Measurements from ENCODE around the gene RCAN2. TPM values are rescaled to one million over a fixed set of nuclear protein-coding genes. Genes with fewer than 3 reads are reported as not detected.

The RCAN2 gene
- total RNA-seq, 4 donors from 2014 or later = 28.7 to 79.1 (median 36.3) TPM

GRCh38 chr6:46505693-46506512 is 14.7 kb upstream of the RCAN2 start:
- no peaks in the 10 kb centered on the region for H3K36me3 ChIP-seq
- H3K4me3 ChIP-seq = no peak overlapping the region
- no peaks in the 10 kb centered on the region for H3K27me3 ChIP-seq
- no peak for TF ChIP-seq POLR2AphosphoS5 (IDR thresholded peaks at IDR 0.05)
- no peak for TF ChIP-seq EP300 (IDR thresholded peaks at IDR 0.05)
- TF ChIP-seq POLR2A (IDR thresholded peaks at IDR 0.05; ENCODE audit: low read depth) = no peak
- TF ChIP-seq CTCF (IDR thresholded peaks at IDR 0.05) = no peak
- WGBS = 82% methylated on average over 7 of the region's 7 CpGs
- DNase-seq (ENCODE audit: extremely low spot score) = no peak
- intact Hi-C loops (cut with DNase I) = no loop called here
- no peaks in the 10 kb centered on the region for H3K9me3 ChIP-seq
- H3K4me1 ChIP-seq = peaks cover 12 to 58% (median 27%) of the 10 kb centered on the region in 4 donors
- H3K27ac ChIP-seq (replicated peaks in 1 of 4) = no peak overlapping the region

GRCh38 chr6:46504242-46504641 is 13.0 kb upstream of the RCAN2 start:
- no peaks in the 10 kb centered on the region for H3K9me3 ChIP-seq
- TF ChIP-seq CTCF (IDR thresholded peaks at IDR 0.05) (no peak), EP300 (IDR thresholded peaks at IDR 0.05) (no peak), POLR2A (IDR thresholded peaks at IDR 0.05; ENCODE audit: low read depth) (no peak), POLR2AphosphoS5 (IDR thresholded peaks at IDR 0.05) (no peak)
- no peak overlapping the region for H3K4me3 ChIP-seq
- H3K27me3 ChIP-seq = no peaks in the 10 kb centered on the region
- peak overlapping the region in 2 of 4 donors; percentile 5 to 6 for H3K27ac ChIP-seq (replicated peaks in 1 of 4)
- no peaks in the 10 kb centered on the region for H3K36me3 ChIP-seq
- H3K4me1 ChIP-seq = peaks cover 0 to 41% (median 14%) of the 10 kb centered on the region in 4 donors
- DNase-seq (ENCODE audit: extremely low spot score) = no peak
- intact Hi-C loops (cut with DNase I) = no loop called here

- Histone ChIP-seq H3K27me3 (no peaks in the 10 kb centered on the region), H3K9me3 (no peaks in the 10 kb centered on the region), H3K27ac (replicated peaks in 1 of 4) (peak overlapping the region; percentile 21 to 69 (median 66)), H3K4me1 (peaks cover 0 to 36% (median 14%) of the 10 kb centered on the region in 4 donors), H3K36me3 (no peaks in the 10 kb centered on the region), H3K4me3 (no peak overlapping the region)
- no peak for TF ChIP-seq CTCF (IDR thresholded peaks at IDR 0.05)
- no peak for TF ChIP-seq POLR2A (IDR thresholded peaks at IDR 0.05; ENCODE audit: low read depth)
- TF ChIP-seq POLR2AphosphoS5 (IDR thresholded peaks at IDR 0.05) = no peak
- no peak for TF ChIP-seq EP300 (IDR thresholded peaks at IDR 0.05)
- WGBS = 64% methylated on average over 2 of the region's 2 CpGs
- intact Hi-C loops (cut with DNase I) = no loop called here
- no peak for DNase-seq (ENCODE audit: extremely low spot score)
Observed at GRCh38 chr6:46502486-46503119, 11.4 kb upstream of the RCAN2 start.

GRCh38 chr6:46501136-46502089 is 10.2 kb upstream of the RCAN2 start:
- H3K4me3 ChIP-seq = no peak overlapping the region
- no peak for TF ChIP-seq CTCF (IDR thresholded peaks at IDR 0.05)
- no peak for TF ChIP-seq POLR2AphosphoS5 (IDR thresholded peaks at IDR 0.05)
- TF ChIP-seq POLR2A (IDR thresholded peaks at IDR 0.05; ENCODE audit: low read depth) = no peak
- no peak for TF ChIP-seq EP300 (IDR thresholded peaks at IDR 0.05)
- H3K4me1 ChIP-seq = peaks cover 0 to 31% (median 11%) of the 10 kb centered on the region in 4 donors
- intact Hi-C loops (cut with DNase I) = no loop called here
- H3K27ac ChIP-seq (replicated peaks in 1 of 4) = peak overlapping the region in 3 of 4 donors; percentile 64 to 69 (median 69)
- H3K9me3 ChIP-seq = no peaks in the 10 kb centered on the region
- H3K27me3 ChIP-seq = no peaks in the 10 kb centered on the region
- no peaks in the 10 kb centered on the region for H3K36me3 ChIP-seq
- DNase-seq (ENCODE audit: extremely low spot score) = no peak
- WGBS = 82% methylated on average over 8 of the region's 8 CpGs

Measured in esophagus muscularis mucosa (tissue), 4 donors.